Pancreas (tissue), 10 donors: ENCODE measurements around the gene NAV3. TPM values are rescaled to one million over a fixed set of nuclear protein-coding genes. Genes with fewer than 3 reads are reported as not detected.

Experiments
- ATAC-seq, 4 donors: fragments of 200-7000 bp; cut with Tn5 transposase; one replicate each; pipeline versions ENCODE4 v1.8.0 to v1.9.1; 2020; ENCODE audit warnings: mild to moderate bottlenecking in 4 of 4, moderate library complexity in 4 of 4
- DNase-seq, 6 donors: peaks; one replicate each; pipeline ENCODE4 v3.0.0-alpha.2; 2020
- FAIRE-seq: peaks from 2 replicates; lab custom pipeline; 2012; peaks lifted over from hg19 to GRCh38; lab: Jason Lieb, UNC
- H3K27ac ChIP-seq, 4 donors: fragments of 200-600 bp; sonication (generic); 1 replicate in 3 of 4; 2 replicates in 1 of 4; pipeline versions ENCODE4 v1.5.0 to v1.8.0; 2020
- H3K27me3 ChIP-seq, 4 donors: fragments of 200-600 bp; one replicate each; pipeline ENCODE4 v1.8.0; 2021
- H3K36me3 ChIP-seq, 3 donors: fragments of 200-600 bp; sonication (generic) in 1 of 3; one replicate each; pipeline versions ENCODE4 v1.5.0 to v1.8.0; 2020 to 2021
- H3K4me1 ChIP-seq, 3 donors: fragments of 200-600 bp; one replicate each; pipeline ENCODE4 v1.8.0; 2021
- H3K4me3 ChIP-seq, 4 donors: fragments of 200-600 bp; sonication (generic) in 2 of 4; one replicate each; pipeline versions ENCODE4 v1.5.0 to v1.8.0; 2020 to 2021
- H3K9me3 ChIP-seq, 4 donors: fragments of 200-600 bp; one replicate each; pipeline ENCODE4 v1.8.0; 2021
- WGBS, 2 donors: extraction: QIAGEN DNeasy Blood & Tissue Kit; methylation state at CpG; one replicate each; pipeline ENCODE4 v1.1.7; 2013; 5-methylcytosine and 5-hydroxymethylcytosine counted together
- intact Hi-C, 3 donors: fragments of 100-400 bp; cut with DNase I; formaldehyde crosslinking; loops; one replicate each; pipeline versions ENCODE4 v1.11.1 to v1.14.2; 2022
- polyA plus RNA-seq, 2 donors: library from polyadenylated mRNA; stranded (reverse); fragments of 200-250 nt; gene quantifications; one replicate each; pipeline ENCODE4 v1.2.3, GENCODE V29; 2013
- total RNA-seq, 6 donors: library from RNA; stranded (reverse); fragmentation: NEBNext Ultra II Directional in 4 of 6; extraction: Animal tissue kit (Norgen Biotek cat#: 25700) in 4 of 6; gene quantifications; one replicate each; pipeline versions ENCODE4 v1.2.1 to v1.2.4, GENCODE V29; 2021 to 2023
- TF ChIP-seq, protein P1 (sequence below), 4 donors: fragments of 200-600 bp; sonication (generic) in 3 of 4; IDR thresholded peaks; one replicate each; pipeline versions ENCODE4 v1.5.0 to v1.8.0; 2021; ENCODE audit warnings: antibody characterized with exemption in 4 of 4
- donor health status: healthy with polysubstance abuse.
- donor health status: DM: no; HTN: no; CAD: no; lungs with moderate emphysema.
- donor health status: DM: no; HTN: no; CAD: no.
- donor health status: control.
- donor health status: control.
- donor health status: Bipolar disorder and iron deficiency.
- donor health status: DM: yes; HTN: yes; CAD: no.
- donor health status: DM: no; HTN: no; CAD: no.
- donor health status: DM: no; HTN: no; CAD: no.
- donor health status: DM: yes; HTN: yes; CAD: no.

NAV3 gene
- total and polyA plus RNA-seq, 8 donors: 0.46 to 3.7 (median 0.68) TPM

DNA sequence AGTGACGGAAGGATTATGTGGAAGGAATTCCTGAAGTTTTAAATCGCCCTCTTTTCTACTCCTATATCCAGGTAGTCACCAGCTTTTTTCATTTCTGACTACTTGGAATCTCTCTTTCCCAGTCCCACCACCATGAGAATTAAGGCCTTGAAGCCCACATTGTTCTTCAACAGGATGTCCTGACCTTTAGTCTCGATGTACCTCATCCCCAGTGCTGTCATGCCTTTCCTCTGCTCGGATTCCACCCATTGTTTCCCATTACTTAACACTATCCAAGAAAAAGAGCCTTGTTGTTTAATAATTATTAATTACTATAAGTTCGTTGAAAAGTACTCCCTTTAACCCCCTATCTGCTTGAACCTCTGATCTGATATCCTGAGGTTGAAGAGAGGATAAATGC lies 44.0 kb upstream of the NAV3 start:
- TF ChIP-seq, protein P1, sequence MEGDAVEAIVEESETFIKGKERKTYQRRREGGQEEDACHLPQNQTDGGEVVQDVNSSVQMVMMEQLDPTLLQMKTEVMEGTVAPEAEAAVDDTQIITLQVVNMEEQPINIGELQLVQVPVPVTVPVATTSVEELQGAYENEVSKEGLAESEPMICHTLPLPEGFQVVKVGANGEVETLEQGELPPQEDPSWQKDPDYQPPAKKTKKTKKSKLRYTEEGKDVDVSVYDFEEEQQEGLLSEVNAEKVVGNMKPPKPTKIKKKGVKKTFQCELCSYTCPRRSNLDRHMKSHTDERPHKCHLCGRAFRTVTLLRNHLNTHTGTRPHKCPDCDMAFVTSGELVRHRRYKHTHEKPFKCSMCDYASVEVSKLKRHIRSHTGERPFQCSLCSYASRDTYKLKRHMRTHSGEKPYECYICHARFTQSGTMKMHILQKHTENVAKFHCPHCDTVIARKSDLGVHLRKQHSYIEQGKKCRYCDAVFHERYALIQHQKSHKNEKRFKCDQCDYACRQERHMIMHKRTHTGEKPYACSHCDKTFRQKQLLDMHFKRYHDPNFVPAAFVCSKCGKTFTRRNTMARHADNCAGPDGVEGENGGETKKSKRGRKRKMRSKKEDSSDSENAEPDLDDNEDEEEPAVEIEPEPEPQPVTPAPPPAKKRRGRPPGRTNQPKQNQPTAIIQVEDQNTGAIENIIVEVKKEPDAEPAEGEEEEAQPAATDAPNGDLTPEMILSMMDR (IDR thresholded peaks at IDR 0.05): no peak
- WGBS, 2 donors: 64 to 72% methylated on average over 5 of the region's 5 CpGs
- Histone ChIP-seq H3K27ac (no peak overlapping the region), H3K4me1 (no peaks in the 10 kb centered on the region), H3K4me3 (no peak overlapping the region), H3K9me3 (no peaks in the 10 kb centered on the region), H3K36me3 (no peaks in the 10 kb centered on the region), H3K27me3 (no peaks in the 10 kb centered on the region)
- no peak for FAIRE-seq
- intact Hi-C loops: no loop called here
- no peak for ATAC-seq
- no peak for DNase-seq

DNA sequence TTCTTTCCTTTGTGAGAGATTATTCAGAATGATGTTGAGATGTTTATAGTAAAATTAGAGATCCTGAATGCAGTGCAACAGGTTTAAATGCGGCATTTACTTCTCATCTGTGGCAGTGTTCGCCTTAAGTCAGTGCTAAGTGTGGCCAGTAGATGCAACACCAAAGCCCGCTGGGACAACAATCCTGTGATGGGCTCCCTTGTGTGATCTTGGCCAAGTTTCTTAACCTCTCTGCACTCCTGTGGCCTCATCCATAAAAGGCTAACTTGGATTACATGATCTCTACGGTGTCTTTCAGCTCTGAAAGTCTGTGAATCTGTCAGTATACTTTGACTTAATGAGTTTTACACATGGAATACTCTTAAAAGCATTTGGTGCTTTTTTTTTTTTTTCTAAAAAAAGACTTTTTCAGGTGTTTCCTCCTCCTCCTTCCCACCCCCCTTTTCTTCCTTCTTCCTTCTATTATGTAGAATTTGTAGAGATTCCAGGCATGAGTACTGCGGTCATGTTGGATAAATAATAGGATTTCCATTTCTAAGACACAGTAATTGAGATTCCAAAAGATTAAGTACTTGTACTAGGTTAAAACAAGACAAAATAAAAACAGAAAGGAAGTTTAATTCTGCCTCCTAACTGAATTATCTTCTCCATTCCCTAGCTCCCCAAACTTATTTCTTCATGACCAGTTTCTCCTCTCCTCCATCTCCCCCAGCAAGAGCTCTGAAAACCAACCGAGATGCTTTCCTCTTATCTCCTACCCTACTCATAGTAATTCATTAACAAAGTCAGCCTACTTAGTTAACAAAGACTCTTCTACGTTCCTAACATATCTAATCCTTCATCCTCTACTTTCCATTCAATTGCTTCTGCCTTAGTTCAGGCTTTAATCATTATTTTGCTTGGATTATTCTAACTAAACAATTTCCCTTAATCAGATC lies 42.2 kb upstream of the NAV3 start:
- Histone ChIP-seq H3K27me3 (no peaks in the 10 kb centered on the region), H3K4me3 (no peak overlapping the region), H3K36me3 (no peaks in the 10 kb centered on the region), H3K4me1 (no peaks in the 10 kb centered on the region), H3K9me3 (no peaks in the 10 kb centered on the region), H3K27ac (no peak overlapping the region)
- WGBS, 2 donors: 54 to 58% methylated on average over 7 of the region's 7 CpGs
- TF ChIP-seq, protein P1 (IDR thresholded peaks at IDR 0.05): no peak
- DNase-seq: no peak
- no peak for ATAC-seq
- intact Hi-C loops: no loop called here
- no peak for FAIRE-seq

DNA sequence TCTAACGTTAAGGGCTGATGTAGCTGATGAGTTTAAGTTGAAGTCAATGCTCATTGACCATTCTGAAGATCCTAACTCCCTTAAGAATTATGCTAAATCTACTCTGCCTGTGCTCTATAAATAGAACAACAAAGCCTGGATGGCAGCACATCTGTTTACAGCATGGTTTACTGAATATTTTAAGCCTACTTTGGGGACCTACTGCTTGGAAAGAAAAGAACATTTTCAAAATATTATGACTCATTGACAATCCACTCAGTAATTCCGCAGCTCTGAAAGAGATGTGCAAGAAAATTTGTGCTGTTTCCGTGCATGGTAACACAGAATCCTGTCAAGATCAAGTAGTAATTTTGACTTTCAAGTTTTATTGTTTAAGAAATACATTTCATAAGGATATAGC lies 35.0 kb upstream of the NAV3 start:
- H3K36me3 ChIP-seq: no peaks in the 10 kb centered on the region
- no peak for DNase-seq
- no peaks in the 10 kb centered on the region for H3K9me3 ChIP-seq
- TF ChIP-seq, protein P1 (IDR thresholded peaks at IDR 0.05): no peak
- no peaks in the 10 kb centered on the region for H3K27me3 ChIP-seq
- H3K27ac ChIP-seq: no peak overlapping the region
- no peak for ATAC-seq
- no peak overlapping the region for H3K4me3 ChIP-seq
- 70 to 71% methylated on average over 3 of the region's 3 CpGs for WGBS, 2 donors
- no peak for FAIRE-seq
- intact Hi-C loops: no loop called here
- no peaks in the 10 kb centered on the region for H3K4me1 ChIP-seq

DNA sequence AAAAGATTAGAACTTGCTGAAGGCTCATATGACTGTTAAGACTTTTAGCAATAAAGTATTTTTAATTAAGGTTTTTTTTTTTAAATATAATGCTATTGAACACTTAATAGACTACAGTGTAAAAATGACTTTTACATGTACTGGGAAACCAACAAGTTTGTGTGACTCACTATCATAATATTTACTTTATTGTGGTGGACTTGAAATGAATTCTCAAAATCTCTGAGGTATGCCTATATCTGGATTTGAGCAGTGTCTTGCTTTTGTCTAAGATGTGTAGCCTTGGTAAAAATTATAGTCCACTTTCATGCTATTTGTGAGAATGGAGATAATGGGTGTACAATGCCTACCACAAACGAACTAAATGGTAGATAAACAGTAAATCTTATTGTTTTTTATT lies 33.9 kb upstream of the NAV3 start:
- Histone ChIP-seq H3K36me3 (no peaks in the 10 kb centered on the region), H3K4me3 (no peak overlapping the region), H3K4me1 (no peaks in the 10 kb centered on the region), H3K27ac (no peak overlapping the region), H3K9me3 (no peaks in the 10 kb centered on the region), H3K27me3 (no peaks in the 10 kb centered on the region)
- FAIRE-seq (no peak), ATAC-seq (peak; percentile 39 to 80 (median 59)), DNase-seq (no peak)
- TF ChIP-seq, protein P1 (IDR thresholded peaks at IDR 0.05): no peak
- intact Hi-C loops: no loop called here
- 49 to 71% methylated on average over 1 of the region's 1 CpG for WGBS, 2 donors

- ATAC-seq (no peak), FAIRE-seq (no peak), DNase-seq (no peak)
- Histone ChIP-seq H3K4me3 (no peak overlapping the region), H3K27ac (no peak overlapping the region), H3K4me1 (no peaks in the 10 kb centered on the region), H3K9me3 (no peaks in the 10 kb centered on the region), H3K27me3 (no peaks in the 10 kb centered on the region), H3K36me3 (no peaks in the 10 kb centered on the region)
- 64 to 82% methylated on average over 2 of the region's 2 CpGs for WGBS, 2 donors
- intact Hi-C loops: no loop called here
- TF ChIP-seq, protein P1 (IDR thresholded peaks at IDR 0.05): no peak
Measured at GRCh38 chr12:77800501-77800900, 30.2 kb upstream of the NAV3 start.
